GM23248 (cell line): ENCODE measurements around the gene CHORDC1. TPM values are rescaled to one million over a fixed set of nuclear protein-coding genes. Genes with fewer than 3 reads are reported as not detected.
"Not testable (repeated sequence)": the region's sequence is repeated elsewhere in the genome, so short reads cannot be mapped to it uniquely, and the experiment has no call there.

Source experiments
- DNase-seq: peaks from one replicate; pipeline ENCODE4 v3.0.0-alpha.2; 2015
- H2AFZ ChIP-seq: fragments of 200-600 bp; sonication (generic); 2 replicates; pipeline ENCODE4 v1.6.1; 2016; ENCODE audit warnings: antibody characterized with exemption
- H3F3A ChIP-seq: fragments of 200-600 bp; sonication (generic); 2 replicates; pipeline ENCODE4 v1.6.1; 2016; ENCODE audit warnings: mild to moderate bottlenecking, antibody characterized with exemption, mixed run types; ENCODE audit not compliant: insufficient read depth
- H3K27ac ChIP-seq: fragments of 200-600 bp; sonication (generic); 2 replicates; pipeline ENCODE4 v1.5.1; 2016; ENCODE audit warnings: mild to moderate bottlenecking
- H3K27me3 ChIP-seq: fragments of 200-600 bp; sonication (generic); replicated peaks from 2 replicates; pipeline ENCODE4 v1.6.1; 2016; ENCODE audit warnings: mild to moderate bottlenecking; ENCODE audit not compliant: insufficient read depth
- H3K36me3 ChIP-seq: fragments of 200-600 bp; sonication (generic); 2 replicates; pipeline ENCODE4 v1.6.1; 2016; ENCODE audit warnings: low read depth, mild to moderate bottlenecking
- H3K4me1 ChIP-seq: fragments of 200-600 bp; sonication (generic); 2 replicates; pipeline ENCODE4 v1.6.1; 2016; ENCODE audit warnings: mild to moderate bottlenecking; ENCODE audit not compliant: insufficient read depth
- H3K4me2 ChIP-seq: fragments of 200-600 bp; sonication (generic); one replicate; pipeline ENCODE4 v1.6.1; 2016; ENCODE audit warnings: mild to moderate bottlenecking; ENCODE audit not compliant: unreplicated experiment
- H3K4me3 ChIP-seq: fragments of 200-600 bp; sonication (generic); 2 replicates; pipeline ENCODE4 v1.5.1; 2016; ENCODE audit warnings: mild to moderate bottlenecking
- H3K79me2 ChIP-seq: fragments of 200-600 bp; sonication (generic); 2 replicates; pipeline ENCODE4 v1.6.1; 2016; ENCODE audit warnings: mild to moderate bottlenecking; ENCODE audit not compliant: insufficient read depth
- H3K9ac ChIP-seq: fragments of 200-600 bp; sonication (generic); 2 replicates; pipeline ENCODE4 v1.6.1; 2016; ENCODE audit warnings: mild to moderate bottlenecking
- H3K9me2 ChIP-seq: fragments of 200-600 bp; sonication (generic); 2 replicates; pipeline ENCODE4 v1.6.1; 2016; ENCODE audit warnings: mixed run types, mild to moderate bottlenecking, moderate library complexity; ENCODE audit not compliant: insufficient read depth
- H3K9me3 ChIP-seq: fragments of 200-600 bp; sonication (generic); one replicate; pipeline ENCODE4 v1.6.1; 2017; ENCODE audit warnings: low read depth
- H4K20me1 ChIP-seq: fragments of 200-600 bp; sonication (generic); 2 replicates; pipeline ENCODE4 v1.6.0; 2016; ENCODE audit not compliant: insufficient read depth
- EZH2 ChIP-seq: fragments of 200-600 bp; sonication (generic); IDR thresholded peaks from 2 replicates; pipeline ENCODE4 v1.6.1; 2018; ENCODE audit warnings: antibody characterized with exemption, mild to moderate bottlenecking; ENCODE audit not compliant: insufficient read depth, poor library complexity, severe bottlenecking
- EZH2phosphoT487 ChIP-seq: fragments of 200-600 bp; sonication (generic); IDR thresholded peaks from 2 replicates; pipeline ENCODE4 v1.6.1; 2018; ENCODE audit warnings: antibody characterized with exemption, moderate library complexity, mild to moderate bottlenecking, low read depth; ENCODE audit not compliant: insufficient read depth
- WGBS, 2 experiments: methylation state at CpG; one replicate each; pipeline ENCODE4 v1.1.6; 2015 to 2017; ENCODE audit warnings: low lambda C conversion rate in 2 of 2, low coverage in 1 of 2; ENCODE audit errors: missing lambda C conversion rate in 2 of 2; 5-methylcytosine and 5-hydroxymethylcytosine counted together
- in situ Hi-C: fragments of 300-500 bp; cut with MboI; formaldehyde crosslinking; loops from 2 replicates; pipeline ENCODE4 v1.15.0; 2020
- polyA plus RNA-seq: library from polyadenylated mRNA; unstranded; fragments of >200 nt; fragmentation: Nextera tagmentation; extraction: Ambion mirVana; gene quantifications from 2 replicates; pipeline ENCODE4 v1.2.1, GENCODE V29; 2016
- total RNA-seq: library from RNA; depleted of rRNA; stranded (reverse); fragments of >200 nt; shearing (Covaris generic); gene quantifications from 2 replicates; pipeline ENCODE4 v1.2.3, GENCODE V29; 2014

Gene CHORDC1
- total and polyA plus RNA-seq, 2 experiments from 2014 or later, result 14.5 to 35.6 TPM

DNA sequence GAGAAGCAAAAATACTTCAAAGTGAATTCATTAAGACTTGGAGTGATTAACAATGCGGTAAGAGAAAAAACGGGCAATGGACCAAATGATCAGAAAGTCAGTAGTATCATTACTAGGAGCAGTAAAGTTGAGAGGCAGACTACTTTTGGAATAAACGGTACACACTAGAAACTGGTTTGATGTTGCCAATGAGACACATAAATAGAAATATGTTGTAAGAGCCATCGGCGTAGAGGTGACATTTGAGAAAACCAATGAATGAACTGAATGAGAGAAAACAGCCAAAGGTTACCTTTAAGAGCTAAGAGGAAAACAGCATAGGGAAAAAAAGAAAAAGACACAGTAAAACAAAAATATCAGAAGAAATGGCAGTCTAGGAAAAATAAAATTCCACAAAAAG is 6.2 kb downstream of the CHORDC1 start:
- Histone ChIP-seq H3F3A (peaks cover 15% of the 10 kb centered on the region; the same call in 1 of the 2 replicates), H3K9ac (no peak overlapping the region), H4K20me1 (peaks cover 16% of the 10 kb centered on the region; the same call in 1 of the 2 replicates), H3K36me3 (peaks cover 20% of the 10 kb centered on the region), H3K27me3 (no peaks in the 10 kb centered on the region), H3K4me1 (peaks cover 16% of the 10 kb centered on the region), H3K27ac (no peak overlapping the region), H3K4me2 (no peak overlapping the region), H2AFZ (no peak overlapping the region), H3K4me3 (no peak overlapping the region), H3K9me3 (no peaks in the 10 kb centered on the region), H3K9me2 (no peaks in the 10 kb centered on the region), H3K79me2 (peaks cover 100% of the 10 kb centered on the region)
- DNase-seq, result no peak
- TF ChIP-seq EZH2 (no peak), EZH2phosphoT487 (no peak)
- WGBS, 2 experiments, result 88 to 90% methylated on average over 5 of the region's 5 CpGs
- in situ Hi-C loops, result no loop called here

DNA sequence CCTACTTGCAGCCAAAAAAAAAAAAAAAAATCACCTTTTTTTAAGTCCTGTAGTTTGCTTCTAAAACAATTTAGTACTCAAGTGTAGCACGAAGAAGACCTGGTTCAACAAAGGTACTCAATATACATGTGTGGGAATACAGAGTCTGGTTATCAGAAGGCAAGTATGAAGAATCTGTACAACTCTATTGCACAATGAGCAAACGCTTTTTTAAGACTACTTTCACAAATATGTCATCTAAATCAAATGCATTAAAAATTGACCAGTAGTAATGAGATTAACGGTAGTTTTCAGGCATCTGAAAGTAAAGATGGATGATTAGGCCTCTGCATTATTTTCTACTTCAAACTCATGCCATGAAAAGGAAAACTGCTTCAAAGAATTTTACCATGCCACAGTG is 9.5 kb downstream of the CHORDC1 start:
- no peak overlapping the region for H3K4me3 ChIP-seq
- H3K4me1 ChIP-seq, result no peaks in the 10 kb centered on the region
- H3K36me3 ChIP-seq, result peaks cover 44% of the 10 kb centered on the region
- H3K27ac ChIP-seq, result no peak overlapping the region
- TF ChIP-seq EZH2phosphoT487 (no peak), EZH2 (no peak)
- no peaks in the 10 kb centered on the region for H4K20me1 ChIP-seq
- H3K4me2 ChIP-seq, result no peak overlapping the region
- no peak for DNase-seq
- H3K9me3 ChIP-seq, result no peaks in the 10 kb centered on the region
- WGBS, 2 experiments, result 97 to 98% methylated on average over 3 of the region's 3 CpGs
- H3K9me2 ChIP-seq, result no peaks in the 10 kb centered on the region
- H3F3A ChIP-seq, result no peaks in the 10 kb centered on the region
- no peak overlapping the region for H2AFZ ChIP-seq
- H3K79me2 ChIP-seq, result peaks cover 94% of the 10 kb centered on the region
- in situ Hi-C loops, result no loop called here
- H3K9ac ChIP-seq, result no peak overlapping the region
- H3K27me3 ChIP-seq, result no peaks in the 10 kb centered on the region

DNA sequence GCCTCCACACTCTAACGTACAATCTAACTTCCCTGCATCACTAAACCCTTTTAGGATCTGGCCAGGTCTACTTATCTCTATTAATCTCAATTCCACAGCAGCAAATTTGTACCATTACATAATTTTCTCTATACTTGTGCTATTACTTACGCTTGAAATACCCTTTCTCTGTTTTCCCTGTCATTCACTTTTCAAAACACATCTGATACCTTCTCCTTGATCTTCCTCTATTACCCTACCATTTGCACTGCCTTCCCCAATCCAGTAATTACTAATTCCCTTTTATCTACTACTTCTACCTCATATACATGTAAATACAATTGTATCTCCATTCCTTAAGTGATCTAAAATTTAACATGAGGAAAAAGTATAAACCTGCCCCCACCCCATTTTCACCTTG is 14.0 kb downstream of the CHORDC1 start:
- Histone ChIP-seq H3K27ac (no peak overlapping the region), H3K36me3 (peaks cover 58% of the 10 kb centered on the region), H3K9ac (no peak overlapping the region), H3F3A (peaks cover 24% of the 10 kb centered on the region), H3K9me3 (no peaks in the 10 kb centered on the region), H2AFZ (no peak overlapping the region), H3K4me1 (peaks cover 10% of the 10 kb centered on the region), H3K27me3 (no peaks in the 10 kb centered on the region), H3K79me2 (peaks cover 49% of the 10 kb centered on the region), H3K4me3 (no peak overlapping the region), H4K20me1 (no peaks in the 10 kb centered on the region), H3K4me2 (no peak overlapping the region), H3K9me2 (no peaks in the 10 kb centered on the region)
- no peak for DNase-seq
- no peak for TF ChIP-seq EZH2
- TF ChIP-seq EZH2phosphoT487, result no peak
- in situ Hi-C loops, result no loop called here
- 93 to 96% methylated on average over 2 of the region's 2 CpGs for WGBS, 2 experiments

DNA sequence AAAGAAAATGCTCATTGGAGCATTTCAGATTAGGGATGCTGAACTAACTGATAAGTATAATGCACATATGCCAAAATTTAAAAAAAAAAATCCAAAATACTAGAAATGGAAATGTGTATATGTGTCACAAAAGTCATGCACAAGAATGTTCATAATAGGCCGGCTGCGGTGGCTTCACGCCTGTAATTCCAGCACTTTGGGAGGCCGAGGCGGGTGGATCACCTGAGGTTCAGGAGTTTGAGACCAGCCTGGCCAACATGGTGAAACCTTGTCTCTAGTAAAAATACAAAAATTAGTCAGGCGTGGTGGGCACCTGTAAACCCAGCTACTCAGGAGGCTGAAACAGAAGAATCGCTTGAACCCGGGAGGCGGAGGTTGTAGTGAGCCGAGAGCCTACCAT is 14.9 kb downstream of the CHORDC1 start:
- H3K9me2 ChIP-seq, in situ Hi-C loops, H3K4me1 ChIP-seq, H2AFZ ChIP-seq, H4K20me1 ChIP-seq, H3K27me3 ChIP-seq, H3K9ac ChIP-seq, H3K4me3 ChIP-seq, DNase-seq, H3K27ac ChIP-seq, H3K9me3 ChIP-seq, H3K4me2 ChIP-seq: not testable (repeated sequence)
- peaks cover 40% of the 10 kb centered on the region for H3K79me2 ChIP-seq
- H3K36me3 ChIP-seq, result peaks cover 59% of the 10 kb centered on the region
- H3F3A ChIP-seq, result peaks cover 24% of the 10 kb centered on the region
- 93 to 95% methylated on average over 10 of the region's 10 CpGs for WGBS, 2 experiments
